Natural killer cell (primary cell): ENCODE data around the gene TWF1. TPM values are rescaled to one million over a fixed set of nuclear protein-coding genes. Genes with fewer than 3 reads are reported as not detected.

ENCODE experiments used
- ATAC-seq, 3 donors: fragments of 150-1000 bp in 2 of 3; fragments of 200-7000 bp in 1 of 3; cut with Tn5 transposase; 1 replicate in 1 of 3; 2 replicates in 2 of 3; pipeline ENCODE4 v1.10.0; 2021; ENCODE audit warnings: mild to moderate bottlenecking in 2 of 3, moderate library complexity in 2 of 3
- DNase-seq, 2 donors: peaks; one replicate each; pipeline versions ENCODE4 v3.0.0 to v3.0.0-alpha.2; 2013 to 2021; ENCODE audit warnings: mixed read lengths in 1 of 2
- H3K27ac ChIP-seq: one replicate; pipeline ENCODE4 v1.5.1; 2013; ENCODE audit warnings: mild to moderate bottlenecking, low read length
- H3K27me3 ChIP-seq: one replicate; pipeline ENCODE4 v1.6.1; 2013; ENCODE audit warnings: low read length; ENCODE audit not compliant: control insufficient read depth, insufficient read depth
- H3K36me3 ChIP-seq: one replicate; pipeline ENCODE4 v1.6.1; 2013; ENCODE audit warnings: low read length; ENCODE audit not compliant: control insufficient read depth, insufficient read depth
- H3K4me1 ChIP-seq: one replicate; pipeline ENCODE4 v1.6.1; 2013; ENCODE audit warnings: low read length; ENCODE audit not compliant: control insufficient read depth, insufficient read depth
- H3K4me3 ChIP-seq: one replicate; pipeline ENCODE4 v1.5.1; 2013; ENCODE audit warnings: low read length
- H3K9me3 ChIP-seq: one replicate; pipeline ENCODE4 v1.6.1; 2013; ENCODE audit warnings: low read length; ENCODE audit not compliant: control insufficient read depth, insufficient read depth
- H3K27ac Mint-ChIP-seq, 2 donors: one replicate each; pipeline ENCODE4 v1.8.0; 2022; ENCODE audit warnings: mild to moderate bottlenecking in 2 of 2, mixed read lengths in 2 of 2, moderate library complexity in 1 of 2
- H3K27me3 Mint-ChIP-seq, 2 donors: one replicate each; pipeline ENCODE4 v1.8.0; 2022; ENCODE audit warnings: low read depth in 2 of 2, mixed read lengths in 2 of 2
- H3K36me3 Mint-ChIP-seq: one replicate; pipeline ENCODE4 v1.8.0; 2022; ENCODE audit warnings: mixed read lengths
- H3K4me1 Mint-ChIP-seq, 2 donors: one replicate each; pipeline ENCODE4 v1.8.0; 2022; ENCODE audit warnings: mixed read lengths in 2 of 2
- H3K4me3 Mint-ChIP-seq: one replicate; pipeline ENCODE4 v1.8.0; 2022; ENCODE audit warnings: mild to moderate bottlenecking, moderate library complexity, mixed read lengths
- H3K9me3 Mint-ChIP-seq, 2 donors: one replicate each; pipeline ENCODE4 v1.8.0; 2022; ENCODE audit warnings: mixed read lengths in 2 of 2
- WGBS: methylation state at CpG from one replicate; pipeline ENCODE4 v1.1.7; 2013; ENCODE audit warnings: missing lambda C conversion rate; ENCODE audit not compliant: insufficient coverage; 5-methylcytosine and 5-hydroxymethylcytosine counted together
- intact Hi-C: fragments of 100-400 bp; cut with micrococcal nuclease; formaldehyde crosslinking; loops from one replicate; pipeline ENCODE4 v1.14.2; 2022
- total RNA-seq, 4 donors: library from RNA; stranded (reverse); fragments of 120-200 nt in 1 of 4; gene quantifications; one replicate each; pipeline versions ENCODE4 v1.2.3 to v1.2.4, GENCODE V29; 2013 to 2022
- TF ChIP-seq, protein P1 (sequence below): fragments of 200-600 bp; IDR thresholded peaks from one replicate; pipeline ENCODE4 v1.8.0; 2022; ENCODE audit warnings: antibody characterized with exemption

TWF1 gene
- total RNA-seq, 3 donors from 2014 or later (not counting 1 experiment from before 2014, with no cell fraction given), result 68.0 to 75.5 (median 68.1) TPM

DNA sequence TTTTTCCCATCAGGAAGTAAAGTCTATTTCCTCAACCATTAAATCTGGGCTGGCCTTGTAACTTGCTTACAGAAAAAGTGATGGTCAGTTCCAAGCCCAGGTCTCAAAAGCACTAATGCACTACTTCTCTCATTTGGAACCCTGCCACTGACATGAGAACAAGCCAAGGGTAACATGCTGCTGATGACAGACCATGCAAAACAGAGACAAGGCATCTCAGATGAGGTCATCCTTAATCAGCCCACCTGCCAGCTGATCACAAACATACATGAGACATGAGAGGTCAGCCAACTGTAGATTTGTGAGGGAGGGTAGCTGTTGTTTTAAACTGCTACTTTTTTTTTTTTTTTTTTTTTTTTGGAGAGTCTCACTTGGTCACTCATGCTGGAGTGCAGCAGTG lies 16.2 kb downstream of the TWF1 start:
- no peak for ATAC-seq
- H3K9me3 Mint-ChIP-seq, result no peaks in the 10 kb centered on the region
- TF ChIP-seq, protein P1, sequence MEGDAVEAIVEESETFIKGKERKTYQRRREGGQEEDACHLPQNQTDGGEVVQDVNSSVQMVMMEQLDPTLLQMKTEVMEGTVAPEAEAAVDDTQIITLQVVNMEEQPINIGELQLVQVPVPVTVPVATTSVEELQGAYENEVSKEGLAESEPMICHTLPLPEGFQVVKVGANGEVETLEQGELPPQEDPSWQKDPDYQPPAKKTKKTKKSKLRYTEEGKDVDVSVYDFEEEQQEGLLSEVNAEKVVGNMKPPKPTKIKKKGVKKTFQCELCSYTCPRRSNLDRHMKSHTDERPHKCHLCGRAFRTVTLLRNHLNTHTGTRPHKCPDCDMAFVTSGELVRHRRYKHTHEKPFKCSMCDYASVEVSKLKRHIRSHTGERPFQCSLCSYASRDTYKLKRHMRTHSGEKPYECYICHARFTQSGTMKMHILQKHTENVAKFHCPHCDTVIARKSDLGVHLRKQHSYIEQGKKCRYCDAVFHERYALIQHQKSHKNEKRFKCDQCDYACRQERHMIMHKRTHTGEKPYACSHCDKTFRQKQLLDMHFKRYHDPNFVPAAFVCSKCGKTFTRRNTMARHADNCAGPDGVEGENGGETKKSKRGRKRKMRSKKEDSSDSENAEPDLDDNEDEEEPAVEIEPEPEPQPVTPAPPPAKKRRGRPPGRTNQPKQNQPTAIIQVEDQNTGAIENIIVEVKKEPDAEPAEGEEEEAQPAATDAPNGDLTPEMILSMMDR, result no peak
- DNase-seq, result no peak
- no peaks in the 10 kb centered on the region for H3K9me3 ChIP-seq
- no peak overlapping the region for H3K27ac ChIP-seq
- no peak overlapping the region for H3K4me3 Mint-ChIP-seq
- H3K4me1 Mint-ChIP-seq, result peaks cover 0 to 5% of the 10 kb centered on the region in 2 donors
- H3K36me3 Mint-ChIP-seq, result no peaks in the 10 kb centered on the region
- intact Hi-C loops, result no loop called here
- H3K27ac Mint-ChIP-seq, result peak overlapping the region in 1 of 2 donors; percentile 36
- H3K27me3 ChIP-seq, result no peaks in the 10 kb centered on the region
- H3K4me1 ChIP-seq, result no peaks in the 10 kb centered on the region
- H3K4me3 ChIP-seq, result no peak overlapping the region
- peaks cover 35% of the 10 kb centered on the region for H3K36me3 ChIP-seq
- no peaks in the 10 kb centered on the region for H3K27me3 Mint-ChIP-seq

DNA sequence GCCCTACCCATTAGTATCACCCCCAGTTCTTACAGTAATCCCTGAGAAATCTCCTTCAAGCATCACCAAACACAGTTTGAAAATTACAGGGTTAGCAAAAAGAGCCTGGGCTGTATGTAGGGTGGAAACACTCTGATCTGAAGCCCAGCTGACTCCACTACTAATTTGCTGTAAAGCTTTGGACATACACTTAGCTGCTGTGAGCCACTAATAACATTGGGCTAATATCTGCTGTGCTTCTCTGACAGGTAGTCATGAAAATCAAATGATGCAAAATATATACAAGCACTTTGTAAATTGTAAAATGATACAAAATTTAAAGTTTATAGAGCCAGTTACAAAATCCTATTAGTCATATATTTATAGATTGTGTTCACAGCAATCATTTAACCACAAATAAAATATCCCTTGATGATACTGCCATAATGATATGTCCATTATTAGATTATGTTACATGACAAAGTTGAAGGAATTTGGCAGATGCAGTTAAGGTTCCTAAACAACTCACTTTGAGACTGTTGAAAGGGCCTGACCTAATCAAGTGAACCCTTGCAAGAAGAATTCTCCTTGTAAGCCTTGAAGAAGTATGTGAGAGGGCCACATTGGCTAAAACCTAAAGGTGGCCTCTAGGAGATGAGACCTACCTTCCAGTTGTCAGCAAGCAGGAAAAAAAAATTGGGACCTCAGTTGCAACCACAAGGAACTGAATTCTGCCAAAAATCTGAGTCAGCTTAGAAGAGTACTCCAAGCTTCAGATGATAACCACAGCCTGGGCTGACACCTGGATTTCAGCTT lies 19.0 kb downstream of the TWF1 start:
- H3K9me3 ChIP-seq, result no peaks in the 10 kb centered on the region
- H3K9me3 Mint-ChIP-seq, result no peaks in the 10 kb centered on the region
- DNase-seq (no peak), ATAC-seq (no peak)
- H3K36me3 ChIP-seq, result peaks cover 56% of the 10 kb centered on the region
- intact Hi-C loops, result no loop called here
- peak overlapping the region in 1 of 2 donors; percentile 45 for H3K27ac Mint-ChIP-seq
- no peaks in the 10 kb centered on the region for H3K27me3 Mint-ChIP-seq
- no peaks in the 10 kb centered on the region for H3K27me3 ChIP-seq
- H3K4me3 ChIP-seq, result no peak overlapping the region
- no peak overlapping the region for H3K4me3 Mint-ChIP-seq
- H3K36me3 Mint-ChIP-seq, result no peaks in the 10 kb centered on the region
- no peak overlapping the region for H3K27ac ChIP-seq
- no peaks in the 10 kb centered on the region for H3K4me1 ChIP-seq
- TF ChIP-seq, protein P1, result no peak
- H3K4me1 Mint-ChIP-seq, result peaks cover 0 to 5% of the 10 kb centered on the region in 2 donors

DNA sequence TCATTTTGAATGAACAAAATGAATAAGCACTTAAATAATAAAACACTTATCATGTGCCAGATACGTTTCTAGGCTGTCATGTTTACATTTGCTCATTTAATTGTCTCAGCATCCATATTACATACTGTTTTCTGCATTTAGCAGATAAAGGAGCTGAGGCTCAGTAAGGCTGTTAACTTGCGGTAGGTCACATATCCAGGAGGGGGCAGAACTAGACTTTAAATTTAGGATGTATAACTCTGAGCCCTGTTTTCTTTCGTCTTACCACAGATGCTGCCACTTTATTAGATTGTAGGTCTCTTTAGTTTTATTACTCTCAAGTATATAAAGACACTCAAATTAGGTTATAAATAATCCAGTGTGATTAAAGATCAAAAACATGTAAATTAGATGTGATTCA lies 29.6 kb downstream of the TWF1 start:
- no peaks in the 10 kb centered on the region for H3K27me3 Mint-ChIP-seq
- peaks cover 86% of the 10 kb centered on the region for H3K36me3 ChIP-seq
- peaks cover 8% of the 10 kb centered on the region for H3K36me3 Mint-ChIP-seq
- H3K27ac Mint-ChIP-seq, result no peak overlapping the region
- intact Hi-C loops, result no loop called here
- no peaks in the 10 kb centered on the region for H3K4me1 ChIP-seq
- H3K9me3 ChIP-seq, result no peaks in the 10 kb centered on the region
- H3K27ac ChIP-seq, result no peak overlapping the region
- DNase-seq (peak in 1 of 2 donors; percentile 62), ATAC-seq (peak; percentile 46 to 59 (median 54))
- H3K4me1 Mint-ChIP-seq, result peaks cover 6% of the 10 kb centered on the region in 2 donors
- 100% methylated on average over 2 of the region's 3 CpGs for WGBS
- H3K27me3 ChIP-seq, result no peaks in the 10 kb centered on the region
- H3K4me3 Mint-ChIP-seq, result no peak overlapping the region
- TF ChIP-seq, protein P1, result peak; percentile 36
- H3K4me3 ChIP-seq, result no peak overlapping the region
- no peaks in the 10 kb centered on the region for H3K9me3 Mint-ChIP-seq

DNA sequence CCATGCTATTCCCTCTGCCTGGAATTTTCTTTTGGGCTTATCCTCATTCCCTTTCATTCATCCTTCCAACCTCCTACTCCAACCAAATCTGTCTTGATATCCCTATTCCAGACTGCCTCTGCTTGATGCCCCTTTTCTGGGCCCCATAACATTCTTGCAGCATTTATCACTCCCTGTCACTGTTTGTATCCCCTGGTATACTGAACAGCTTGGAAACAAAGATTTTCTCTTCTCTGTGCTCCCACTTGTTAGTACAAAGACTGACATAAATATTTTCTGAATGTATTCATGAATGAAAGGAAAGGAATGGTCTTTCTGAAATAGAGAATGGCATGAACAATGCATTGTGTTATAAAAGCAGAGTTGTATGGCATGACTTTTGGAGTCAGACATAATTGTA lies 39.8 kb downstream of the TWF1 start:
- H3K36me3 ChIP-seq, result peaks cover 34% of the 10 kb centered on the region
- H3K4me3 ChIP-seq, result no peak overlapping the region
- Mint-ChIP-seq H3K27ac (no peak overlapping the region), H3K9me3 (no peaks in the 10 kb centered on the region), H3K4me3 (no peak overlapping the region), H3K4me1 (peaks cover 34 to 39% of the 10 kb centered on the region in 2 donors), H3K27me3 (no peaks in the 10 kb centered on the region), H3K36me3 (peaks cover 18% of the 10 kb centered on the region)
- TF ChIP-seq, protein P1, result no peak
- no peaks in the 10 kb centered on the region for H3K27me3 ChIP-seq
- ATAC-seq (no peak), DNase-seq (no peak)
- no peak overlapping the region for H3K27ac ChIP-seq
- intact Hi-C loops, result no loop called here
- H3K4me1 ChIP-seq, result peaks cover 3% of the 10 kb centered on the region
- no peaks in the 10 kb centered on the region for H3K9me3 ChIP-seq
